Liver (tissue), 9 donors: ENCODE results near the gene POU2F2. TPM values are rescaled to one million over a fixed set of nuclear protein-coding genes. Genes with fewer than 3 reads are reported as not detected.

Experiments
- DNase-seq: peaks from one replicate; pipeline ENCODE4 v3.0.0-alpha.2; 2017; ENCODE audit warnings: low spot score
- H3K27ac ChIP-seq, 2 donors: one replicate each; pipeline ENCODE4 v1.7.0; 2013; ENCODE audit warnings: inconsistent platforms in 2 of 2, low read length in 2 of 2, control low read depth in 1 of 2, low read depth in 1 of 2, mild to moderate bottlenecking in 1 of 2
- H3K27me3 ChIP-seq, 4 donors: one replicate each; pipeline versions ENCODE4 v1.6.1 to v1.7.0; 2013; ENCODE audit warnings: low read length in 3 of 4, inconsistent platforms in 1 of 4, mild to moderate bottlenecking in 1 of 4, moderate library complexity in 1 of 4; ENCODE audit not compliant: control insufficient read depth in 4 of 4, insufficient read depth in 4 of 4
- H3K36me3 ChIP-seq, 4 donors: one replicate each; pipeline versions ENCODE4 v1.6.1 to v1.7.0; 2013; ENCODE audit warnings: low read length in 3 of 4, mild to moderate bottlenecking in 3 of 4, low read depth in 1 of 4, moderate library complexity in 1 of 4; ENCODE audit not compliant: control insufficient read depth in 4 of 4, insufficient read depth in 3 of 4
- H3K4me1 ChIP-seq, 4 donors: one replicate each; pipeline versions ENCODE4 v1.6.1 to v1.7.0; 2013; ENCODE audit warnings: low read length in 3 of 4, mild to moderate bottlenecking in 3 of 4, moderate library complexity in 1 of 4; ENCODE audit not compliant: control insufficient read depth in 4 of 4, insufficient read depth in 4 of 4
- H3K4me3 ChIP-seq, 3 donors: one replicate each; pipeline versions ENCODE4 v1.6.1 to v1.7.0; 2013; ENCODE audit warnings: low read length in 3 of 3, control low read depth in 1 of 3, low read depth in 1 of 3, mild to moderate bottlenecking in 1 of 3
- H3K9ac ChIP-seq, 2 donors: one replicate each; pipeline ENCODE4 v1.7.0; 2013; ENCODE audit warnings: low read length in 2 of 2, mild to moderate bottlenecking in 2 of 2, moderate library complexity in 2 of 2, control low read depth in 1 of 2, low read depth in 1 of 2
- H3K9me3 ChIP-seq, 4 donors: one replicate each; pipeline versions ENCODE4 v1.6.1 to v1.7.0; 2013; ENCODE audit warnings: low read length in 3 of 4; ENCODE audit not compliant: control insufficient read depth in 4 of 4
- ATF3 ChIP-seq: IDR thresholded peaks from 2 replicates; pipeline ENCODE4 v1.6.1; 2016; ENCODE audit warnings: antibody characterized with exemption
- CTCF ChIP-seq: fragments of 150-350 bp; IDR thresholded peaks from 2 replicates; pipeline ENCODE4 v1.5.1; 2017; ENCODE audit warnings: improper control_type of control experiment, low read depth, low read length; ENCODE audit not compliant: missing input control
- EGR1 ChIP-seq, 2 donors: IDR thresholded peaks; 2 replicates each; pipeline ENCODE4 v1.6.1; 2016 to 2018; ENCODE audit warnings: antibody characterized with exemption in 2 of 2, low read depth in 2 of 2
- FOXA1 ChIP-seq: IDR thresholded peaks from 2 replicates; pipeline ENCODE4 v1.6.1; 2016; ENCODE audit warnings: antibody characterized with exemption
- FOXA2 ChIP-seq: IDR thresholded peaks from 2 replicates; pipeline ENCODE4 v1.6.1; 2016; ENCODE audit warnings: antibody characterized with exemption
- GABPA ChIP-seq, 2 donors: IDR thresholded peaks in 1 of 2; conservative IDR thresholded peaks in 1 of 2; 2 replicates each; pipeline ENCODE4 v1.6.1; 2016; ENCODE audit warnings: antibody characterized with exemption in 2 of 2, mild to moderate bottlenecking in 1 of 2, moderate library complexity in 1 of 2
- HNF4A ChIP-seq, 2 donors: conservative IDR thresholded peaks; 2 replicates each; pipeline ENCODE4 v1.6.1; 2016; ENCODE audit warnings: antibody characterized with exemption in 2 of 2, mild to moderate bottlenecking in 2 of 2
- JUND ChIP-seq, 2 donors: IDR thresholded peaks; 2 replicates each; pipeline ENCODE4 v1.6.1; 2016; ENCODE audit warnings: antibody characterized with exemption in 2 of 2
- MAX ChIP-seq: IDR thresholded peaks from 2 replicates; pipeline ENCODE4 v1.6.1; 2016; ENCODE audit warnings: antibody characterized with exemption
- NR2F2 ChIP-seq: IDR thresholded peaks from 2 replicates; pipeline ENCODE4 v1.6.1; 2016; ENCODE audit warnings: antibody characterized with exemption
- RAD21 ChIP-seq, 2 donors: IDR thresholded peaks; 2 replicates each; pipeline ENCODE4 v1.6.1; 2016; ENCODE audit warnings: antibody characterized with exemption in 2 of 2, mild to moderate bottlenecking in 2 of 2
- REST ChIP-seq: IDR thresholded peaks from 2 replicates; pipeline ENCODE4 v1.6.1; 2016; ENCODE audit warnings: antibody characterized with exemption, mild to moderate bottlenecking
- RXRA ChIP-seq, 2 donors: IDR thresholded peaks; 2 replicates each; pipeline ENCODE4 v1.6.1; 2017 to 2018; ENCODE audit warnings: antibody characterized with exemption in 2 of 2, mild to moderate bottlenecking in 1 of 2
- SP1 ChIP-seq: IDR thresholded peaks from 2 replicates; pipeline ENCODE4 v1.6.1; 2018; ENCODE audit warnings: antibody characterized with exemption, mild to moderate bottlenecking
- TAF1 ChIP-seq: conservative IDR thresholded peaks from 2 replicates; pipeline ENCODE4 v1.6.1; 2016; ENCODE audit warnings: antibody characterized with exemption, mild to moderate bottlenecking
- YY1 ChIP-seq: IDR thresholded peaks from 2 replicates; pipeline ENCODE4 v1.6.1; 2016; ENCODE audit warnings: antibody characterized with exemption, mild to moderate bottlenecking
- ZBTB33 ChIP-seq: IDR thresholded peaks from 2 replicates; pipeline ENCODE4 v1.6.1; 2016; ENCODE audit warnings: antibody characterized with exemption
- WGBS: extraction: QIAGEN DNeasy Blood & Tissue Kit; methylation state at CpG from one replicate; pipeline ENCODE4 v1.1.7; 2013; 5-methylcytosine and 5-hydroxymethylcytosine counted together
- polyA plus RNA-seq, 2 donors: library from polyadenylated mRNA; stranded (reverse) in 1 of 2; unstranded in 1 of 2; fragments of 200-250 nt in 1 of 2; fragments of >200 nt in 1 of 2; fragmentation: Nextera tagmentation in 1 of 2; extraction: Ambion mirVana in 1 of 2; gene quantifications; one replicate each; pipeline versions ENCODE4 v1.2.1 to v1.2.3, GENCODE V29; 2013 to 2015
- total RNA-seq, 2 donors: library from RNA; depleted of rRNA; stranded (reverse); fragments of >200 nt; gene quantifications; one replicate each; pipeline ENCODE4 v1.2.3, GENCODE V29; 2014
- donor health status: healthy.
- donor health status: healthy.
- donor health status: healthy.
- donor health status: healthy.
- donor health status: healthy.

The POU2F2 gene
- total and polyA plus RNA-seq, 4 donors, result 0.75 to 1.2 (median 0.97) TPM

- no peak for TF ChIP-seq HNF4A (conservative IDR thresholded peaks at IDR 0.05)
- no peak for TF ChIP-seq FOXA1
- TF ChIP-seq YY1, result no peak
- no peak for TF ChIP-seq SP1
- no peak for TF ChIP-seq EGR1 (IDR thresholded peaks at IDR 0.05; ENCODE audit: low read depth in 2 of 2)
- TF ChIP-seq RXRA (IDR thresholded peaks at IDR 0.05), result no peak
- TF ChIP-seq TAF1, result no peak
- TF ChIP-seq RAD21 (IDR thresholded peaks at IDR 0.05), result no peak
- no peak for TF ChIP-seq ZBTB33
Measured at GRCh38 chr19:42095142-42095813, 37.0 kb downstream of the POU2F2 start (continued).

GRCh38 chr19:42093926-42094325 lies 38.3 kb downstream of the POU2F2 start:
- TF ChIP-seq NR2F2 (no peak), TAF1 (no peak), REST (no peak), HNF4A (conservative IDR thresholded peaks at IDR 0.05) (no peak), YY1 (no peak), SP1 (no peak), MAX (no peak), RXRA (IDR thresholded peaks at IDR 0.05) (no peak), FOXA1 (no peak)
- Histone ChIP-seq H3K9me3 (no peaks in the 10 kb centered on the region), H3K36me3 (no peaks in the 10 kb centered on the region), H3K4me3 (no peak overlapping the region), H3K9ac (no peak overlapping the region), H3K27me3 (no peaks in the 10 kb centered on the region), H3K27ac (no peak overlapping the region), H3K4me1 (no peaks in the 10 kb centered on the region)
- no peak for DNase-seq
- WGBS, result 63% methylated on average over 4 of the region's 4 CpGs

- H3K9me3 ChIP-seq, result no peaks in the 10 kb centered on the region
- H3K9ac ChIP-seq, result no peak overlapping the region
- no peaks in the 10 kb centered on the region for H3K4me1 ChIP-seq
- no peak overlapping the region for H3K27ac ChIP-seq
- DNase-seq, result no peak
- WGBS, result 70% methylated on average over 4 of the region's 4 CpGs
- no peaks in the 10 kb centered on the region for H3K27me3 ChIP-seq
- H3K36me3 ChIP-seq, result no peaks in the 10 kb centered on the region
- H3K4me3 ChIP-seq, result no peak overlapping the region
- no peak for TF ChIP-seq GABPA (IDR thresholded peaks at IDR 0.05 in 1 of 2, conservative IDR thresholded peaks at IDR 0.05 in 1 of 2)
- TF ChIP-seq RAD21 (IDR thresholded peaks at IDR 0.05), result no peak
- no peak for TF ChIP-seq JUND (IDR thresholded peaks at IDR 0.05)
- no peak for TF ChIP-seq HNF4A (conservative IDR thresholded peaks at IDR 0.05)
- no peak for TF ChIP-seq REST
- TF ChIP-seq MAX, result no peak
- TF ChIP-seq YY1, result no peak
- TF ChIP-seq EGR1 (IDR thresholded peaks at IDR 0.05; ENCODE audit: low read depth in 2 of 2), result no peak
- TF ChIP-seq ATF3, result no peak
- no peak for TF ChIP-seq NR2F2
- no peak for TF ChIP-seq TAF1
- TF ChIP-seq RXRA (IDR thresholded peaks at IDR 0.05), result no peak
- no peak for TF ChIP-seq CTCF
- no peak for TF ChIP-seq FOXA1
- no peak for TF ChIP-seq FOXA2
- no peak for TF ChIP-seq SP1
Measured at GRCh38 chr19:42093505-42093904, 38.7 kb downstream of the POU2F2 start.
